GM18868 (cell line): ENCODE measurements around the gene MAD1L1.
"Not testable (repeated sequence)": the region's sequence is repeated elsewhere in the genome, so short reads cannot be mapped to it uniquely, and the experiment has no call there.

Experiments used
- ATAC-seq: cut with Tn5 transposase; IDR thresholded peaks from one replicate; pipeline ENCODE4 v1.9.1; 2021; ENCODE audit warnings: mild to moderate bottlenecking, moderate library complexity; ENCODE audit not compliant: unreplicated experiment

The MAD1L1 gene

DNA sequence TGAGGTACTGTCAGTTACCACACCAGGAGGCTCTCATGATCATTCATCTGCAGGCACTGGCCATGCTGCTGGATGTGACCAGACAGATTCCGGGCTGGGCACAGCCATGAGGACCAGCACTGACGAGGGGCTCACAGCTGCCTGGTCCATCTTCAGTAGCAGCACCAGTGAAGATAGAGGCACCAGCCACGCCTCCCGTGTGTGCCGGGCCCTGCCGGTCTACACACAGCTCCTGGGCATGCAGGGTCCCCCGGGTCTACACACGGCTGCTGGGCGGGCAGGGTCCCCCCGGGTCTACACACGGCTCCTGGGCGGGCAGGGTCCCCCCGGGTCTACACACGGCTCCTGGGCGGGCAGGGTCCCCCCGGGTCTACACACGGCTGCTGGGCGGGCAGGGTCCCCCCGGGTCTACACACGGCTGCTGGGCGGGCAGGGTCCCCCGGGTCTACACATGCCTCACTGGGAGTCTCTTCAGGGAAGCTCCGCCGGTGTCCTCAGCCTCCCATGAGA is 236.8 kb downstream of the MAD1L1 start:
- not testable (repeated sequence) for ATAC-seq

DNA sequence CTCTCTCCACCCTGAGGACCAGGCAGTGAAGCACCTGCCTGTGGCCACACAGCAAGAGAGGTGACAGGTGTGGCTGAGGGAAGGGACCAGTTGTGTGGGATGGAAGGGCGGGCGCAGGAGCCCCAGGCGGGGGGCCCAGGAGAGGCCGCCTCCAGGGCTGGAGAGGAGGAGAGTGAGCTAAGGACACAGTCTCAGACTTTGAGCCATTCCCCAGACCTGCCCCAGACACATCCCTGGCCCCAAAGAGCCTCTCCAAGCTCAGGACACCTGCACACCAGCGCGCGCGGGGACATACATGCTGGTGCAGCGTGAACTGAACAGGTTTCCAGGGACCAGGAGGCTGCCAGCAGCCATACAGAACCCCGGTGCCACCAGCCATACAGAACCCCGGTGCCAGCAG is 237.3 kb downstream of the MAD1L1 start:
- no peak for ATAC-seq

DNA sequence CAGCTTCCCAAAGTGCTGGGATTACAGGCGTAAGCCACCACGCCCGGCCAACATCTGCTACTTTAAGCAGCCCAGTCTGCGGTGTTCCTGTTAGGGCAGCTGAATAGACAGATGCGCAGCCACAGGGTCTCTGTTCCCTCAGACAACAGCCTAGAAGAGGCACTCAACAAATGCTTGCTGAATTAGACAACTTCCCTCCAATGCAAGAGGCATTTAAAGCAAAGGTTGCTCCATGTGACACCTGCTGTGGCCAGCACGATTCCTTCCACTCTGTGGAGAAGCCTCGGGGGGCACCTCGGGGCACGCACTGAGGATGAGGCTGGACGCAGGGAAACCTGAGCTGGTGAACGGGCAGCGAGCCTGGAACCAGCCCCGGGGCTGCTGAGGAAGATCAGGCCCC is 237.8 kb downstream of the MAD1L1 start:
- no peak for ATAC-seq

DNA sequence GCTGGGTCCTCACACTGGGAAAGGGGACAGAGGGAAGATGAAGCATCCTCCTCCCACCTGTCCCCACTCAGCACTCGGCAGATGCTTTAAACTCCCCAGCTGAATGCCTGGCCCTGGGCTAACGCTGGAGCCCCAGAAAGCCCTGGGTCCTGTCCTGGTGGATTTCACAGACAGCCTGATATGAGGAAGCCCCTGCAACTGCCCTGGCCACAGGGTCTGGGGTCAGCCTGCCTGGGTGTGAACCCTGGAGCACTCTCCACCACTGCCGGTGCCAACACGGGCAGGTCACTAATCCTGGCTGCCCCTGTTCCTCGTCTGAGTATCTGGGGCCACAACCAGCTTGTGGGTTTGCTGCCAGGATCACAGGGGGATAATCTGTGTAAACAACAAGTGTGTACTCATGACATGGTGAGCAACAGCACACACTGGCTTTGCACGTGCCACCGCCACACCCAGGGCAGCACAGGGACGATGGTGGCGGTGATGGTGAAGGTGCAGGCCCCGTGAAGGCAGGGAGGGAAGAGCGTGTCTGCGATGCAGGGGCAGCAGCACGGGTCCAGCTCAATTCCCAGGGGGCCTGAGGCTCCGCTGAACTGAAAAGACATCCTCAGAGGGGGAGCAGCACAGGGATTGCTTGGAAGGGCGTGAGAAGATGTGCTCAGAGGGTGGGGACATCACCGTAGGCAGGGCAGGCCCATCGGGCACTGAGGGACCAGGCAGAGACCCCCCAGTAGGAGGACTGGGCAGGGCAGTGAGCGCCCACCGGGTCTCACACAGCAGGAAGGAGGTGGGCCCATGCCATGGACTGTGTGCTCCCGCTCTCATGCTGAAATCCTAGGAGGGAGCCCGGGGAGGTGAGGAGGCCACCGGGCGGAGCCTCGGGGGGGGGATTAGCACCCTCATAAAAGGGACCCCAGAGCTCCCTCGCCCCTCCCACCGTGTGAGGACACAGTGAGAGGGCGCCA is 238.7 kb downstream of the MAD1L1 start:
- no peak for ATAC-seq

DNA sequence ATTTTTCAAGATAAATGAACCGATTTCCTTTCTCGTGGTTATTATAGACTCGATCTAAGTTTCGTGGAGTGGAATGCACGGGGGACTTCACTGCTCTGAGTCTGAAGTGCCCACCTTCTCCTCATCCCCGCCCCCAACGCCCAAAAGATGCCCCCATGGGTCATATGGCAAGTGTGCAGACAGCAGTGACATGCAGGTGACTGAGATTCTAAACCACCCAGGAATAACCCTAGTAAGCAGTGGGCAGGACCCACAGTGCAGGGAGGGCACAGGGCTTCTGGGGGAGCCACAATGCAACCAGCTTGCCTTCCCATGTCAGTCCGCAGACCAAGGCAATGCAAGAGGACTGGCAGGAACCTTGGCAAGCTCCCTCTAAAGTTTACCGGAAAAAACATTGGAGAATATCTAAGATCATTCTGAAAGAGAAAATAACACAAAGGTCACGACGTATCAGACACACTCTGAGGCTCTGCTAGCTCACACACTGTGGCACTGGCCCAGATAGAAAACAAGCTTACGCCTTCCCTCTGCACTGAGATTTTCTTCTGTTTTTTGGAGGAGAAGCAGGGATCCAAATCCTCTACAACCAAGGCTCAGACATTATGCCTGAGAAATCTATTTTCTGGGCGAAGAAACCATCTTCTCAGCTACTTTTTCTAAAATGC is 239.6 kb downstream of the MAD1L1 start:
- no peak for ATAC-seq

DNA sequence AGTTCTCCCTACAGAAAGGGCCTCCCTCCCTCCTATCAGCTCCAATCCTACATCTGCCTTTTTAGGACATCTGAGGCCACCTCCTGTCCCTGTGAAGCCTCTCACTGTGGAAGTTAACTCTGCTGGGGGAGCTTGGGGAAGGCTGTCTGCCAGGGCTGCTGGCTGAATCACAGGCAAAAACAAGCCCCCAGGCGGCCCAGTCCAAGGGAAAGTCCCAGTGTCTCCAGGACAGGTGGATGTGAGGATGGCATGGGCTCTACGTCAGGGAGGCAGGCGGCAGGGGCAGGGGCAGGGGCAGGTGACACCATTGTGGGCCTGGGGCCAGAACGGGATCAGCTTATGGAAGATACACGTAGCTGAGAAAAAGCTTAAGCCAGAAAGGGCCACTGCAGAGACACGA is 240.2 kb downstream of the MAD1L1 start:
- no peak for ATAC-seq

DNA sequence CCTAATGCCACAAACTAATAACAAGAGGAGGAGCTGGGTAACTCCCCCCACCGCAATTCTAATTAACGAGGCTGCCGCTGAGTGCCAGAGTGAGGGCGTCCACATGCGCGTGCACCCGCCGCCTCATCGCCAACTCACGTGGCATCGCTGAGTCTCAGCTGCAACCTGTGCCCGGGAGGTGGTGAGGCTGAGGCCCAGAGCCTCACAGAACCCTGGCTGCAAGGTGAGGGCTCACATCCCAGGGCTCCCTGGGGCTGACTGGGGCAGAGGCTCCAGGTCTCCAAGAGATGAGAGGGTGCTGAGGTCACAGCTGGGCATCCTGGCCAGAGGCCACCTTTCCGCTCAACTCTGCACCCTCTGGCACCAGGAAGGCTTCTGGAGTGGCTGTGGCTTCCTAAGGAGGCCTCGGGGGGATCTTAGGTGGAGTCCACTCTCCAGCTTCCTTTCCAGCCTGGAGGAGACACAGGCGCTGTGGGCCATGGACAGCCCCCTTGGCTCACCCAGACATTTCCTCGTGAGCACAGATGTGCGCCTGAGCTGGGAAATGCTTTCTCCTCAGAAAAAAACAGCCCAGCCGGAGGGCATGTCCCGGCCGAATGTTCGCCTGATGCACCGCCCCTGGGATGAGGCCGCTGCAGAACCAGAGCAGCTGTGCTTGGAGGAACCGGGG is 242.6 kb downstream of the MAD1L1 start:
- no peak for ATAC-seq

DNA sequence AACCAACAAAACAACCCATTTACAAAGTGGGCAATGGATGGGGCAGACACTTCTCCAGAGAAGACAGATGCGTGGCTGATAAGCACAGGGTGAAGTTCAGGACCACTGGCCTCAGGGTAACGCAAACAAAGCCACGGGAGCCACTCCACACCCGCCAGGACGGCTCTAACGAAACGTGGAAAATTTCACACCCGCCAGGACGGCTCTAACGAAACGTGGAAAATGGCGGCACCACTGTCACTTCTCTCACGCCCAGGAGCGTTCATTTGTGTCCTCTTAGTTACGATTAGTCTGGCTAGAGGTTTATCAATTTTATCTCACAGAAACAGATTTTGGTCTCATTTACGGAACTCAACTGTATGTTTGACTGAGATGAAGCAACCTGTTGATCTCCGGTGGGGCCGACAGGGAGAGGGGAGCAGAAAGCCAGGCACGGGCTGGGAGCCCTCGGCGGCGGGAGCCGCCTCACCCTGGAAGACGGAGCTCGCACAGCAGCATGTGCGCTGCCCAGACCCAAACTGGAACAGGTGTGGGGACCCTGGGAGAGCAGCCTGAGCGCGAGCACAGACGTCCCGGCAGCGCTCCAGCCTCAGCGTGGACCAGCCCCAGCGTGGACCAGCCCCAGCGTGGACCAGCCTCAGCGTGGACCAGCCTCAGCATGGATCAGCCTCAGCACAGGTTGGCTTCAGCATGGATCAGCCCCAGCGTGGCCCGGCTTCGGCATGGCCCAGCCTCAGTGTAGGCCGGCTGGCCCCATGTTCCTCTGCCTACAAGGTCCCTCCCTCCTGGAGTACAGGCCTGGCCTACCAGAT is 243.5 kb downstream of the MAD1L1 start:
- ATAC-seq = no peak

DNA sequence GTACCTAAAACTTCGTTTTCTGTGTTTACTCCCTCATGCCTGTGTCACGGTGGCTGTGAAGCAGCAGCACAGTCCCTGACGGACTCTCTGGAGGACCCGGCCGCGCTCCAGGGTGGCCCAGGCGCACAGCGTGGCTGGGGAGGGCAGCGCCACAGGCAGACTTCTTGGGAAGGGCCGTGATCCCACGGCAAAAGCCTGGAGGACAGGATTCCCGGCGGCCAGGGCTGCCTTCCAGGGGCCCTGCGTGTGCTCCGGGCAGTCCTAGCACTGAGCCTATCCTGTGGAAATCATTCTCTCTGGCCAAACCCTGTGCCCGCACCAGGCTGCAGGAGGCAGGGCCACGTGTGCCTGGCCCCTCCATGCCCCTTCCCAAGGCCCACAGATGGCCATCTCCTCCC is 244.2 kb downstream of the MAD1L1 start:
- no peak for ATAC-seq

DNA sequence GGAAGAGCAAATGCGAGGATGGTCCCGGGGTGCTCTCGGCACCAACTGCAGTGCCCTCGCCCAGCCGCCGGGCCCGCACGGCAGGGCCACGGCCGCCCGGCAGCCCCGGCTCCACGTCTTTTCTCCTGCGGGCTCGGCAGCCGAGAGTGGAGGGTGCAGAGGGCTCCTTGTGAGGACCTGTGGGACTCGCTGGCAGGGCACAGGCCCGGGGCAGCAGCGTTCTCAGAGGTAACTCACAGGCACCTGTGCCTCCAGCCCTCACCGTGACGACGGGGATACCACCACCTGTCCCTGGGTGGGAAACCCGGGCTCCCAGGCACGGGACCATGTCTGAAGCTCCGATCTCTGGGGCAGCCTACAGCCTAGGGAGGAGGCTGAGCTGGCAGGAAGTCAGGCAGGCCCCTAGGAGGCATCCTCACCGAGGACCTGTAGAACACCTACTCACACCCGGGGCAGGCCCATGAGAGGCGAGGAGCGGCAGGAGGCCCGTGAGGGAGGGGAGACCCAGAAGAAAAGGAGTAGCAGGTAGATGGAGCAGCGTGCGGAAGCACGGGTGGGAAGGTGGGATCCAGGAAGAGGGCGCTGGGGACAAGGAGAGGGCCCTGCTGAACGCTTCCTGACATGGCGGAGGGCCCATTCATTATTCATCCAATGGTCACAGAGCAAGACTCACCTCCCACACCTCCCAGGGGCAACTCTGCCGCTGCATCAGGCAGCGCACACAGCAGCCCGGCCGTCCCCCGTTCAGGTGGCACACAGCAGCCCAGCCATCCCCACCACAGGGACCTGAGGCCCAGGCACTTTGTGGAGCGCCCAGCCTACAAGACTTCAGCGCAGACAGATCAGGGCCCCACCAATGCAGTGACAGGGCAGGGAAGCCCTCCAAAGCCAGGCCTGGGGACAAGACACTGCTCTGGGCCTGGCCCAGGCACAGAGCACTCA is 244.9 kb downstream of the MAD1L1 start:
- no peak for ATAC-seq

DNA sequence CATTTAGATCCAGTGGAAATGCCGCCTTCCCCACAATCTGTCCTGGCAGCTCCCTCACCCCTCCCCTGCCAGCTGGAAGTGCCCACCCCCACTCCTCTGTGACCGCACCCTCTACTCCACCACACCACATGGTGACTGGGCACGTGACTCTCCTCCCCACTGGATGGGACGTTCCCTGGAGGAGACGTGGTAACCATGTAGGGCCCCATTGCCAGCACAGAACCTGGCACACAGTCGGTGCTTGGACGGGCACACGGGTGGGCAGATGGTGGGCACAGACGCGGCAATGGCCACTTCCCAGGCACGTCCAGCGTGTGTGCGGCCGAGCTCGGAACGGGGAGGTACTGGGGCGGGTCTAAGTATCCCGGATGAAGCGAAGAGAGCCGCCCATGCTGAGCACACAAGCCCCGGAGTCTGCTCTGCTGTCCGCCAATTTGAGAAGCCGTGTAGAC is 245.6 kb downstream of the MAD1L1 start:
- no peak for ATAC-seq

DNA sequence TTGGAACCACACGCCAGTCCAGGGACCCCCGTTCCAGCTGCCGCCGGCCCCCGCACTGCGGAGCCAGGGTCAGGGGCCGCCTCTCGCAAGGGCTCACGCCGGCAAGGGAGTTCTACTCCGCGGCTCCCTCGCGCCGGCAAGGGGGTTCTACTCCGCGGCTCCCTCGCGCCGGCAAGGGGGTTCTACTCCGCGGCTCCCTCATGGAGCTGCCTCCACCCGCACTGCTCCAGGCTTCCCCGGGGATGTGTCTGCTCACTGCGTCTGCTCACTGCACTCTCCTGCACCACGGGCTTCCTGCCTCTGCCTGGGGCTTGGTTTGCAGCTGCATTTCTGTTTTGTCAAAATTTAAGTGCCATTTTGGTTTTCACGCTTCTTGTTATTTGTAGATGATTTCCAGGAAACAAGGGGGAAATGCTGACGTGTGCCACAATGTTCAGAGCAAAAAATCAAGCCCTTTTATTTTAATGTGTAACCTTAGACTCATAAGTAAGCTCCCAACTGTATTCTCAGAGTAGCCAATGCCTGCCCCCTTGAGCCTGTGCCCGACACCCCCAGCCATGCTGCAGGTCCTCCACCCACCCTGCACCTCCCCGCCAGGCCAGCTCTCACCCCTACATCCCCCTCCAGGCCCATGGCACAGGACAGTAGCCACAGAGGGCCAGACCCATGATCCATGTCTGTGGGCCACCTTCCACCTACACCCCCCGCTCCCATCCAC is 246.2 kb downstream of the MAD1L1 start:
- no peak for ATAC-seq

DNA sequence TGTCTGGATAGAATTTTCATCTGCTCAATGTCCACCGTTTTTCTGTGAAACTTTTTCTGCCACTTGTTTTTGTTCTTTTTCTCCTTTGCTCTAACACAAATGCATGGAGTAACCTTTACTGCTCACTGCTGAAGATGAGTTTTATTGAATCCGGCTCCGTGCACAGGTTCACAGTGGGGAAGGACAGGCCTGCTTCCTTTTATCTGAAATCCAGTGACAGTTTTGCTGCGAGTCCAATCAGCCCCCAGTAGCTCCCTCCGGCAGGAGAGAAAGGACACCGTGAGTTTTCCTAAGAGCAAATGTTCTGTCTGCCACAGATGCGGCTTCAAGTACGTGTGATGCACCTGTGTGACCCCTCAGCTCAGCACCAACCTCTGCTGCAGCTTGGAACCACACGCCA is 246.8 kb downstream of the MAD1L1 start:
- ATAC-seq = no peak

DNA sequence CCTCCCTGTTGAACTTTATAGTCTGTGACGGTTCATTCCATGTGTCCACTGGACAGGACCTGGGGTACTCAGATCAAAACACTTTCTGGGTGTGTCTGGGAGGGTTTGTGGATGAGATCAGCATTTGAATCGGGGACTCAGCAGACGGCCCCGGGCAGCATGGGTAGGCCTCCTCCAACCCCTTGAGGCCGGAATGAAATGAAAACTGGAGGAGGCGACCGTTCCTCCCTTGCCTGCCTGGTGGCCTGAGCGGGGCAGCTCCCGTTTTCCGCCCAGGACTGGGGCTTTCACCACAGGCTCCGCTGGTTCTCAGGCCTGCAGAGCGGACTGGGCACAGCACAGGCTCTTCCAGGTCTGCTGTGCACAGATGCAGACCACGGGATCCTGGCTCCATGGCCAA is 247.7 kb downstream of the MAD1L1 start:
- no peak for ATAC-seq

DNA sequence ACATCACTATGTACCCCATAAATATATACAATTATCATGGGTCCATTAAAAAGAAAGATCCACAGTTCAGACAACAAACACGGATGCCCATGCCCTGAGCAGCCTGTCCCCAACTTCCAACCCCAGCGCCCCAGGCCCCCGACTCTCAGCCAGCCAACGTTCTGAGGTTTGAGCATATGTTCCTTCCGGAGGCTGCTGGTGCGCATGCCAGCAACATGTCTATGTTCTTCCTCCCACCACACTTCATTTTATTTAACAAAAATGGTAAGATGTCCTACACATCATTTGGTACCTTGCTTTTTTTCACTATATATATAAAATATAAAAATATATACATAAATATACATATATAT is 250.9 kb downstream of the MAD1L1 start:
- no peak for ATAC-seq

DNA sequence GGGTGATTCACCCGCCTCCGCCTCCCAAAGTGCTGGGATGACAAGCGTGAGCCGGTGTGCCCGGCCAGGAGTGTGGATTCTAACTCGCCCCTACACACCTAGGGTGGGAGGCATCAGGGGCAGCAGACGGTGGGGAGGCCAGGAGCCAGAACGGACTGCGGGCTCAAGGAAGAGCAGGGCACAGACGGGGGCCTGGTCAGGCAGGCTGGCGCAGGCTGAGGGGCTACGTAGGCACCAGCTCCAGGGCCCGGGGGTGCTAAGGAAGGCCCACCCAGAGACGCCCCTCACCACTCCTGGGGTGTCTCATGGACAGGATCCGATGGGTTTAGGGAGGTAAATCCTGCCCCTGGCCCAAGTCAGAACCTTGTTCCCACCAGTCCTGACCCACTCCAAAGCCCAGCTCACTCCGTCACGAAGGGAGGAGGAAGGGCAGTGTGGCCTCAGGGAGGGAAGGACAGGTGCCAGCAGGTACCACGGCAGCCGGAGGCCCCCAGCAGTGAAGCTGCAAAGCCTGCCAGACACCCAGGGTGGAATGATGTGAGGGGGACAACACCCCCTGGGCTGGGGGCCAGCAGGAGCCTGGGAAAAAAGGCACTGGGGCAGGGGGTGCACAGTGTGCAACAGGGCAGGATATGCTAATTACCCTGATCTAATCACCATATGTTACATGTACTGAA is 251.4 kb downstream of the MAD1L1 start:
- no peak for ATAC-seq

DNA sequence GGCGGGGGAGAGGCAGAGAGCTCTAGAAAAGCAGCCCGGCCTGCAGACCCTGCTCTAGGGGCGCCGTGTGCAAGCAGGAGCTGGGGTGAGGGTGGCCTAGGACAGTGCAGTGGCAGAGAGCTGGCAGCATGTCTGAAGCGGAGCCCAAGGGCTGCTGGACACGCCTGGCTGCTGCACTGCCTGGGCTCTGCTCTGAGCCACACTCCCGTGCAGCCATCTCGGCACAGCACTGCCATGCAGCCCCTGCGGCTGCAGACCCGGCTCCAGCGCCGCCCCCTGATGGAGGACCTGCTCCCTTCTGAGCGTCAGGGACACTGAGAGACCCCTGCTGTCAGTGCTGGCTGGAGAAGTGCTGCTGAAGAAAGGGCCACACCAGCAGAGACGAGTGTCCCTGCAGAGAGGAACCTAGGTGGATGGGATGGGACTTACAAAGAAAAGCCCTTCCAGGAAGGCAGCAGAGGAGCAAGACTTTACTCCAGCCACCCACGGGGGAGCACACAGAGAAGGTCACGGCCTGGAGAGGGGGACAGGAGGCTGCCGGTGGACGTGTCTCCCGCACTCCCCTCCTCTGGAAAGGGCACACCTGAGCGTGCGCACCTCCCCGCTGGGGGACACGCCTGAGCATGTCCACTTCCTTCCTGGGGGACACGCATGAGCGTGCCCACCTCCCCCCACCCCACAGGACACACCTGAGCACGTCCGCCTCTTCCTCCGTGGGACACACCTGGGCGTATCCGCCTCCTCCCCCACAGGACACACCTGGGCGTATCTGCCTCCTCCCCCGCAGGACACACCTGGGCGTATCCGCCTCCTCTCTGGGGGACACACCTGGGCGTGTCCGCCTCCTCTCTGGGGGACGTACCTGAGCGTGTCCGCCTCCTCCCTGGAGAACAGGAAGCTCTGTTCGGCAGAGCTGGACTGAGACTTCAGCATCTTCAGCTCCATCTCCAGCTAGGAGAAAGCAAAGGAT is 252.9 kb downstream of the MAD1L1 start:
- peak; percentile 81 for ATAC-seq
